ENCODE results near the gene ELOVL6. TPM values are rescaled to one million over a fixed set of nuclear protein-coding genes. Genes with fewer than 3 reads are reported as not detected.

The ELOVL6 gene
- total and polyA plus RNA-seq, 10 of the 15 experiments (the other 5 are each of a cell fraction or from before 2014, with no cell fraction given) = 3.9 to 33.5 (median 8.1) TPM

GRCh38 chr4:110059556-110060191, 138.7 kb downstream of the ELOVL6 start (continued):
- TF ChIP-seq EP300 (IDR thresholded peaks at IDR 0.05; ENCODE audit: borderline replicate concordance in 1 of 2, control insufficient read depth in 1 of 2, low read depth in 2 of 2, low read length in 2 of 2) (peak in 1 of 2 experiments; percentile 42; a peak in 1 of 4 replicates), POLR2AphosphoS2 (IDR thresholded peaks at IDR 0.05; ENCODE audit: low read depth, low read length) (no peak), IRF3 (IDR thresholded peaks at IDR 0.05) (no peak), BMI1 (IDR thresholded peaks at IDR 0.05; ENCODE audit: borderline replicate concordance) (no peak), ZSCAN29 (IDR thresholded peaks at IDR 0.05) (no peak), CTCF (IDR thresholded peaks at IDR 0.05 in 2 of 3, conservative IDR thresholded peaks at IDR 0.05 in 1 of 3; ENCODE audit: control insufficient read depth in 2 of 3, extremely low read depth in 1 of 3, insufficient read depth in 1 of 3, low read depth in 3 of 3, low read length in 3 of 3) (no peak), NFYB (IDR thresholded peaks at IDR 0.05; ENCODE audit: insufficient read depth, low read depth, low read length) (no peak), RAD51 (IDR thresholded peaks at IDR 0.05) (no peak), MYC (IDR thresholded peaks at IDR 0.05; ENCODE audit: insufficient read depth, insufficient read length, insufficient replicate concordance, low read length, severe bottlenecking) (no peak), STAT1 (conservative IDR thresholded peaks at IDR 0.05) (no peak), HDAC2 (IDR thresholded peaks at IDR 0.05) (no peak), JUND (IDR thresholded peaks at IDR 0.05; ENCODE audit: low read depth, low read length) (no peak), NRF1 (conservative IDR thresholded peaks at IDR 0.05; ENCODE audit: low read depth, low read length) (no peak), BHLHE40 (IDR thresholded peaks at IDR 0.05; ENCODE audit: borderline replicate concordance in 1 of 2, low read depth in 2 of 2, low read length in 1 of 2) (no peak), SKIL (IDR thresholded peaks at IDR 0.05; ENCODE audit: low read depth, poor library complexity, severe bottlenecking) (no peak), WRNIP1 (IDR thresholded peaks at IDR 0.05; ENCODE audit: borderline replicate concordance, low read depth, low read length) (no peak), RELA (IDR thresholded peaks at IDR 0.05; ENCODE audit: borderline replicate concordance, partially characterized antibody) (no peak), CBX5 (IDR thresholded peaks at IDR 0.05; ENCODE audit: low read depth) (no peak), RAD21 (IDR thresholded peaks at IDR 0.05; ENCODE audit: insufficient read depth, low read depth, low read length) (no peak), IKZF1 (conservative IDR thresholded peaks at IDR 0.05) (peak; percentile 83), SMAD5 (IDR thresholded peaks at IDR 0.05; ENCODE audit: low read depth) (0 out of 2 replicates have a peak, but pooled peaks have one; percentile 24), POU2F2 (IDR thresholded peaks at IDR 0.05; ENCODE audit: borderline replicate concordance, low read depth, low read length) (no peak), NFXL1 (IDR thresholded peaks at IDR 0.05; ENCODE audit: borderline replicate concordance) (no peak), ZNF217 (IDR thresholded peaks at IDR 0.05) (no peak), GABPA (IDR thresholded peaks at IDR 0.05; ENCODE audit: low read depth) (0 out of 2 replicates have a peak, but pooled peaks have one; percentile 20), IRF4 (IDR thresholded peaks at IDR 0.05; ENCODE audit: low read depth, low read length) (0 out of 2 replicates have a peak, but pooled peaks have one; percentile 5), SMC3 (IDR thresholded peaks at IDR 0.05; ENCODE audit: borderline replicate concordance, low read length) (no peak)
